ENCODE data around the gene CHSY3. TPM values are rescaled to one million over a fixed set of nuclear protein-coding genes. Genes with fewer than 3 reads are reported as not detected.

The CHSY3 gene
- total and polyA plus RNA-seq, 12 donors: 0.15 to 1.6 (median 1.0) TPM

GRCh38 chr5:129921204-129921603 is 16.9 kb downstream of the CHSY3 start:
- no peaks in the 10 kb centered on the region for H3K4me1 ChIP-seq
- H3K27me3 ChIP-seq: no peaks in the 10 kb centered on the region
- no peak overlapping the region for H3K27ac ChIP-seq
- no peak for DNase-seq
- ATAC-seq: no peak
- WGBS, 2 donors: 93 to 94% methylated on average over 4 of the region's 4 CpGs
- H3K9me3 ChIP-seq: no peaks in the 10 kb centered on the region
- no peaks in the 10 kb centered on the region for H3K36me3 ChIP-seq
- TF ChIP-seq CTCF (IDR thresholded peaks at IDR 0.05): no peak
- intact Hi-C loops (cut with DNase I): no loop called here
- no peak overlapping the region for H3K4me3 ChIP-seq

GRCh38 chr5:129930221-129930620 is 26.0 kb downstream of the CHSY3 start:
- Histone ChIP-seq H3K9me3 (no peaks in the 10 kb centered on the region), H3K27ac (no peak overlapping the region), H3K4me3 (no peak overlapping the region), H3K36me3 (no peaks in the 10 kb centered on the region), H3K4me1 (no peaks in the 10 kb centered on the region), H3K27me3 (no peaks in the 10 kb centered on the region)
- no peak for TF ChIP-seq CTCF (IDR thresholded peaks at IDR 0.05)
- 71% methylated on average over 4 of the region's 4 CpGs for WGBS, 2 donors
- ATAC-seq (no peak), DNase-seq (no peak)
- intact Hi-C loops (cut with DNase I): no loop called here

GRCh38 chr5:129935626-129936025 is 31.4 kb downstream of the CHSY3 start:
- Histone ChIP-seq H3K36me3 (no peaks in the 10 kb centered on the region), H3K4me3 (no peak overlapping the region), H3K9me3 (peaks cover 0 to 25% (median 11%) of the 10 kb centered on the region in 11 donors), H3K27me3 (no peaks in the 10 kb centered on the region), H3K4me1 (no peaks in the 10 kb centered on the region), H3K27ac (no peak overlapping the region)
- TF ChIP-seq CTCF (IDR thresholded peaks at IDR 0.05): no peak
- 86 to 87% methylated on average over 2 of the region's 2 CpGs for WGBS, 2 donors
- intact Hi-C loops (cut with DNase I): no loop called here
- DNase-seq (no peak), ATAC-seq (no peak)

- Histone ChIP-seq H3K27ac (no peak overlapping the region), H3K9me3 (peaks cover 0 to 25% (median 11%) of the 10 kb centered on the region in 11 donors), H3K36me3 (no peaks in the 10 kb centered on the region), H3K4me3 (no peak overlapping the region), H3K27me3 (no peaks in the 10 kb centered on the region), H3K4me1 (no peaks in the 10 kb centered on the region)
- DNase-seq (no peak), ATAC-seq (no peak)
- intact Hi-C loops (cut with DNase I): no loop called here
- 93 to 99% methylated on average over 3 of the region's 3 CpGs for WGBS, 2 donors
- TF ChIP-seq CTCF (IDR thresholded peaks at IDR 0.05): no peak
Measured at GRCh38 chr5:129938077-129938476, 33.8 kb downstream of the CHSY3 start.
